Activated CD4-positive, alpha-beta T cell treated with anti-CD3 and anti-CD28 coated beads, Interleukin-2, amount 50 U/mL, for 1 hour (primary cell): ENCODE results near the gene NFE2L1.
A peak's percentile ranks its signal among the peaks of the same experiment; 100 is the strongest.
"Not testable (repeated sequence)": the region's sequence is repeated elsewhere in the genome, so short reads cannot be mapped to it uniquely, and the experiment has no call there.

ENCODE experiments used
- DNase-seq: peaks from one replicate; pipeline ENCODE4 v3.0.0-alpha.2; 2020

NFE2L1 gene, protein sequence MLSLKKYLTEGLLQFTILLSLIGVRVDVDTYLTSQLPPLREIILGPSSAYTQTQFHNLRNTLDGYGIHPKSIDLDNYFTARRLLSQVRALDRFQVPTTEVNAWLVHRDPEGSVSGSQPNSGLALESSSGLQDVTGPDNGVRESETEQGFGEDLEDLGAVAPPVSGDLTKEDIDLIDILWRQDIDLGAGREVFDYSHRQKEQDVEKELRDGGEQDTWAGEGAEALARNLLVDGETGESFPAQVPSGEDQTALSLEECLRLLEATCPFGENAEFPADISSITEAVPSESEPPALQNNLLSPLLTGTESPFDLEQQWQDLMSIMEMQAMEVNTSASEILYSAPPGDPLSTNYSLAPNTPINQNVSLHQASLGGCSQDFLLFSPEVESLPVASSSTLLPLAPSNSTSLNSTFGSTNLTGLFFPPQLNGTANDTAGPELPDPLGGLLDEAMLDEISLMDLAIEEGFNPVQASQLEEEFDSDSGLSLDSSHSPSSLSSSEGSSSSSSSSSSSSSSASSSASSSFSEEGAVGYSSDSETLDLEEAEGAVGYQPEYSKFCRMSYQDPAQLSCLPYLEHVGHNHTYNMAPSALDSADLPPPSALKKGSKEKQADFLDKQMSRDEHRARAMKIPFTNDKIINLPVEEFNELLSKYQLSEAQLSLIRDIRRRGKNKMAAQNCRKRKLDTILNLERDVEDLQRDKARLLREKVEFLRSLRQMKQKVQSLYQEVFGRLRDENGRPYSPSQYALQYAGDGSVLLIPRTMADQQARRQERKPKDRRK

DNA sequence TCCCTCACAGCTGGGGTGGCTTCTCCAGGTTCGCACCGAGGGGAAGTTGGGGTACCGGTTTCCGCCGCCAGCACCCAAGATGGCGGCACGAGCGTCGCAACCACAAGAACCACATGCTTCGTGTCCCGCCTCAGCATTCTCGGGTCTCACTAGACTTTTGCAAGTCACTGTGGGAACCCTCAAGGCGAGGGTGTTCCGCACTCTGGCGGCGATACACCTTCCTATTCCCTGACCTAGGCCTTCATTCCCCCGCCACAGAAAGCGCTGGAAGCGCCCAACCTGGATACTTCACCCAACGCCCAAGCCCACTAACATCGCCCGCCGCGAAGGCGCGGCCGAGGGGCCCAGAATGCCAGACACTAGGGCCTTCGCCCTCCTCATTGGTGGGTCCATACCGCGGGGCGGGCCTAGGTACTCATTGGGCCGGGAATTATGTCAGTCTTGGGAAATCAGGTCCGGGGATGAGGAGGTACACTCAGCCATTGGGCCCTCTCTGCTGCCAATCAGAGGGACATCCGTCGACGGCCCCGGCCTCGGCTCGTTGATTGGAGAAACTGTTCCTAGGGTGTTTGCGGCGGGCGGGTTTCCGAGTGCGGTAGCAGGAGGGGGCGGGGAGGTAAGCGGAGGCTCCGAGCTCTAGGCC, at the start of gene NFE2L1:
NFE2L1 (plus strand) TSS at position 619 of the 643 bp plus-strand sequence. CDS start 2,760 bp downstream, outside the sequence.
- DNase-seq: peak; percentile 96

DNA sequence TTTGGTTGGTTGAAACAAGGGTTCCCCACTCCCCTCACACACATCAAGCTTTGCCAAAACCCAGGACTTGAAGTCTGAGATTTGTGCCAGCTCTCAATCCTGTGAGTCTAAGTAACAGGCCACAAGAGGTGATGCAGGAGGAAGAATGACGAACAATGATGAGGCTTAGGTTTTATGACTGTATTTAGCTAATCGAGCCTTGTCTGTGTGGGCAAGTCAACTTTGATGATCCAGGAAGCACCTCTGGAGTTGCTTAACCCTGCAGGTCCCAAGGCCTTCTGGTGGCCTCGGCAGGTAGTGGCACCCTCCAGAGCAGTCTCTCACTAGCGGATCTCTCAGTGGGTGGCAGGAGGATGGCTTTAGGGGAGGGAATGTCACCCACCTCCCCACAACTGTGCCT, 48.6 kb upstream of the NFE2L1 start:
- DNase-seq: no peak

DNA sequence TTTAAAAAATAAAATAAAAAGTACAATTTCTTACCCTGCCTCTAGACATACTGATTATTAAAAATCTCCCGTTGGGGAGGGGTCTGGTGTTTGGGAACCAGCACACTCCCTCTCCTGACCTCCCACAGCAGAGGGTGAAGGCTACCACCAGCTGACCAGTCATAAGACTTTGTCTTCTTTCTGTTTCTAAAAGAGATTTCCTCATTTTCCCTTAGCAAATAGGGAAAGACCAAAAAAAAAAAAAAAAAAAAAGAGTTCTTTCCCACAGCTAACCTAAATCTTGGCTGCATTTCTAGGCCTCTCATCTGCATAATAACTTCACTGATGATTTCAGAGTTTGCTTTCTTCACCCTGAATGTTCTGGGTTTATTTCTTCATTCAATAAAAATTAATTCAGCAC, 47.0 kb upstream of the NFE2L1 start:
- DNase-seq: no peak

DNA sequence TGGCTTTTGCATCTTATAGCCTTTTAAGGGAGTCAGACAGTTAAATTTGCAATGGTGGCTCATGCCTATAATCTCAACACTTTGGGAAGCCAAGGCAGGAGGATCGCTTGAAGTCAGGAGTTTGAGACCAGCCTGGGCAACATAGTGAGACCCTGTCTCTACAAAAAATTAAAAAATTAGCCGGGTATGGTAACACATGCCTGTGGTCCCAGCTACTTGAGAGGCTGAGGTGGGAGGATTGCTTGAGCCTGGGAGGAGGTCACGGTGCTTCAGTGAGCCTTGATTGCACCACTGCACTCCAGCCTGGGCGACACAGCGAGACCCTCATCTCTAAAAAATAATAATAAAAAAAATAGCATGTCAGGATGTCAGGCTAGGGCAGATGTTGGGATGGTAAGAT, 46.5 kb upstream of the NFE2L1 start:
- DNase-seq: not testable (repeated sequence)

DNA sequence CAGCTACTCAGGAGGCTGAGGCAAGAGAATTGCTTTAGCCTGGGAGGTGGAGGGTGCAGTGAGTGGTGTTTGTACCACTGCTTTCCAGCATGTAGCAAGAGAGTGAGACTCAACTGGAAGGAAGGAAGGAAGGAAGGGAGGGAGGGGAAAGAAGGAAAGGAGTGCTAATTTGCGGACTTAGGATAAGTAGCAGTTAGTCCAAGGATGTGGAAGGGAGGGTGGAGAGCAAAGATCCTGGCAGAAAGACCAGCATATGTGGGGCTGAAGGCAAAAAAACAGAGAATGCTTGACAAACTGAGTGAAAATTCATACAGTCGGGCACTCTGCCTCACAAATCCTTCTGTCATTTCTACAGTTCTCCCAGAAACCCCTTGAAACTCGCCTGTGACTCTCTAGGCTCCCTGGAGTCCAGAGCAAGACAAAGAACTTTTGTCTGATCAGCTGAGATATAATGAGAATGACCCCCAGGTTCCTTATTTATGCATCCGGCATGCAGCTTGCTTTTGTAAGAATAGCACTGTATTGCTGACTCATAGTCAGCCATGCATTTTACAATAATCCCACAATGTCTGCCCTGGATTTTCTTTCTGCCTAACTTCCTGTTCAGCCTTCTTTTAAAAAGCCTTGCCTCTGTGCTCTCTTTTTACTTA, 45.8 kb upstream of the NFE2L1 start:
- no peak for DNase-seq

DNA sequence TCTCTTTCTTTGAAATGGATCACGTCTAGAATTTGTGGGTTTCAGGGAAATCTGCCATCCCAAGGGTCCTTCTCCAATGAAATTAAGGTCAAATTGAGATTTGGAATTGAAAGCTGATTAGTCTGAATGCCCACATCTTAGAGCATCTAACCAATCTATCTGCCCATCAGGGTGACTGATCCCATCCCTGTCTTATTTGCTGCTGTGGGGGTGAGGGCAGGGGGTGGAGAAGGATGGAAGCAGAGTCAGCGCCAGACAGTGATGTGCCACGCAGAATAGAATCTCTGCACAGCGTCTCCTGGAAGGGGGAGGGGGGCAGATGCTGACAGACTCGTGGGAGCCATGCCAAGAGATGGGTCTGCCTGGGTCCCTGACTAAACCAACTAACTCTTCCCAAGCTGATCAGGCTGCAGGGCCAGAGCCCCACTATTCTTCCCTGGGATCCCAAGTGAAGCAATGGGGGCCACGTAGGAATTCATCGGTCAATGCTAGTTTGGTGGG, 45.2 kb upstream of the NFE2L1 start:
- DNase-seq: no peak

DNA sequence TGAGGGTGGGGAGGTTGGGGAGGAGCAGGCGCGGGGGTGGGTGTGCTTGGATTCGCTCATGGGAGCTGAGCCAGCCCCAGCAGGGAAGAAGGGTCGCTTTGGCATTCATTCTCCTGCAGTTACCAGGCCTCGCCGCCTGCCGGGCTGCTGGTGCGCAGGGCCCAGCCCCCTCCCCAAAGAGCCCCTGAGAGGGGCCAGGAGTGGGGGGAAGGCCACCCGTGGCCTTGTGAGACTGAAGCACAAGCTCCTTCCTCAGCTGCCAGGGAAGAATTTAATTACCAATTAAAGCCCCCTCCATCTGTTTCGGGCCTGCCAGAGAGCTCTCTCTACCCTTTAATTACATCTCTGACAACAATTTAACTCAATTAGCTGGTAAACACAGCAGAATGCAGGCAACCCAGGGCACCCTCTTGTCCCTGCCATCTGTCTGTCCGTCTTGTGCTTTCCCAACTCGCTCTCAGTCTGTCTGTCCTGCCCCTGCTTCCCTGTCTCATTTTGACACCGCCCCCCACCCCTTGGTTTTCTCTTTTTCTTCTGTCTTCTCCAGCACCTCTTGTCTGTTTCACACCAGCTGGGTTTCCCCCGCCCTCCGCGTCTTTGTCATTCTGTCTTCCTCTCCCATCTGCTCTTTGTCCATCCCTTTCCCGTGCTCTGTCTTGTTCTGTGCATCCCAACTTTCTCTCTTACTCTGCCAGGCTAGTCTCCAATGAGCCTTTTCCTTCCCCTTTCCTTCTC, 44.6 kb upstream of the NFE2L1 start:
- DNase-seq: no peak

DNA sequence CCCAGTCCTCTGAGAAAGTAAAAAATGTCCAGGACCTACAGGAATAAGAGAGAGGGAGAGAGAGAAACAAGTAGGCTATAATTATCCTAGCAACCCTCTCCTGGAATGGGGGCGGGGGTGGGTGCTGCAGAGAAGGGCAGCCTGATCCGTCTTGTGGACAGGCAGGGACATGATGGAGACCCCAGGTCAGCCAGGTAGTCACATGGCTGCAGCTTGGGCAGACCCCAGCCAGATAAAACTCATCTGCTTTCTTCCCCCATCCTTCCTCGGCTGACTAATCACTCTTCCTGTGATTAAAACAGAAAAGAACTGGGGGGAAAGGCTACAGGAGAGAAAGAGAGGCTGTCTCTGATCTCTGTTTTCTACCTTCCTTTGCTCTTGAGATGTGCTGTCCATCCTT, 43.2 kb upstream of the NFE2L1 start:
- no peak for DNase-seq

DNA sequence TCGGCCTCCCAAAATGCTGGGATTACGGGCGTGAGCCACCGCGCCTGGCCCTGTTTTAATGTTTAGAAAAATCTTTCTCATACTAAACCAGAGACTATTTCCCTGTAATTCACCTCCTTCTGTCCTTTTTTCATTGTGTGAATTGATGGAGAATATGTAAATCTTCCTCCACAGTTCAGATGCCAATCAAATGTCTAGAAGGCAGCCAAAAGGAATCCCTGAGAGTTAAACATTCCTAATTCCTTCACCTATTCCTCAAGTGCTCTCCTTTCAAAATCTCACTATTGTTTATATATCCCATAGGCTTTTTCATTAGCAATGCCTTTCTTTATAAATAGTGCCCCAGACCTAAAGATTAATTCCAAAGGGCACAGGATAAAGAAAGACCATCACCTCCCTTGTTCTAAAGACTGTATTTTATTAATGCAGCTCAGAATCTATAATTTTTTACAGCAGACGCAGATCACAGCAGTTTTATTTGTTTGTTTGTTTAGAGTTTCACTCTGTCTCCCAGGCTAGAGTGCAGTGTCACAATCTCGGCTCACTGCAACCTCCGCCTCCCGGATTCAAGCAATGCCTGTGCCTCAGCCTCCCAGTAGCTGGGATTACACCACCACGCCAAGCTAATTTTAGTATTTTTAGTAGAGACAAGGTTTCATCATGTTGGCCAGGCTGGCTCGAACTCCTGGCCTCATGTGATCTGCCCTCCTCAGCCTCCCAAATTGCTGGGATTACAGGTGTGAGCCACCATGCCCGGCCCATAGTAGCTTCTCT, 41.0 kb upstream of the NFE2L1 start:
- DNase-seq: no peak

DNA sequence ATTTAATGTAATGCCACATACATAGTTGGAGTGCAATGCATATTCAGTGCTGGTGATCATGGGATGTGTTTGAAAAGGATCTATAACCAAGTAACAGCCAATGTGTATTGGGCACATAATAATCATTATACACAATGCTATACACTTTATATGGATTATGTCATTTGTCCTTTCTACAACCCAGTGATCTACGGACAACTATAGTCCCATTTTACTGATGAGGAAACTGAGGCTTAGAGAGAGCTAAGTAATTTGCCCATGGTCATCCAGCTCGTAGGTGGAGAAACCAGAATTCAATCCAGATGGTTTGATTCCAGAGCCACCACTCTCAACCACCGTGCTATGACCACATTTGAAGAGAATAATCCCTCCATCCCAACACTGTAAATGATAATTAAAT, 38.0 kb upstream of the NFE2L1 start:
- no peak for DNase-seq

DNA sequence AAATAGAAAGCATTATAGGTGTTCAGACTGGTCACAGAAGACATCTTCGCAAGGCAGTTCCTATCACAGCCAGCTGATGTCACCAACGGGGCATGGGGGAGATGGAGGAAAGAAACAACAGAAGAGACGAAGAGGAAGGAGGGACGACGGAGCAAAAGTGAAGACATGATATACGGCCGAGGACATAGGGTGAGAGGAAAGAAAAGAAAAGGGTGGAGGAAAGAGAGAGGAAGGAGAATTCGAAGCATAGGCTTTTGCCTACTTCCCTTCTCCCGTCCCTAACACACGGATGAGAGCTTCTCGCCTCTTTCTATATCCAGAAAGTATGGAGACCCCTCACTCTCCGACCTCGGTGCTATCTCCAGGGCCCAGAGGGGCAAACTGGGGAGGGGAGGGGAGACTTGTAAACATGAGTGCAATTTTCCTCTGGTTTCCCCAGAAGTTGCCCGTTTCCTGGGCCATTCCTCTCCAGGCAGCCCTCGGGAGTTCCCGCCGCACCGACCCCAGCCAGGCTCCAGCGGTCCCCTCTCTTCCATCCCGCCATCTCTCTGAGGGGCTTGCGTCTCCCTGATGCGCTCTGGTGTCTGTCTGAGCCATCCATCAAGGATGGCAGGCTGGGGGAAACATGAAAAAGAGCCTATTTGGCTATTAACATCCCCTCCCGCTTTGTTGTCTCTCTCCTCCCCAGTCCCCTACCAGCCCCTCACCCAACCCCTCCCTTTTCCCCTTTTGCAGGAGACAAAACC, 36.6 kb upstream of the NFE2L1 start:
- peak; percentile 42 for DNase-seq

DNA sequence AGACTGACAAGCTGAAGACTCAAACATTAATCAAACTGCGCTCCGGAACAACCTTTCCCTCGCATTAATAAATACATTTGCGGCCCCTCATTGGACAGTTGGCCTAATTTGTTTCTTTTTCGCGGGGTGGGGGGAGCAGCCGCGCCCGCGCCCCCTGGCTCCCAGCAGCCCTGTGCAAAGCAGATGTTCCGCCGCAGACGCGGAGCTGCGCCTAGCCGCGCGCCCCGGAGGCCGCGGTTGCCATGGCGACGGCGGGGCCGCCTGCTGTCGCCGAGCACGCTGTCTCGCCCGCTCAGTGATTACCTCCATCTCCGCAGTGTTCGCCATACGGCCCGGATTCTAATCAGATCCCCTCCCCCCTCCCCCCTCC, 36.0 kb upstream of the NFE2L1 start:
- peak; percentile 64 for DNase-seq

DNA sequence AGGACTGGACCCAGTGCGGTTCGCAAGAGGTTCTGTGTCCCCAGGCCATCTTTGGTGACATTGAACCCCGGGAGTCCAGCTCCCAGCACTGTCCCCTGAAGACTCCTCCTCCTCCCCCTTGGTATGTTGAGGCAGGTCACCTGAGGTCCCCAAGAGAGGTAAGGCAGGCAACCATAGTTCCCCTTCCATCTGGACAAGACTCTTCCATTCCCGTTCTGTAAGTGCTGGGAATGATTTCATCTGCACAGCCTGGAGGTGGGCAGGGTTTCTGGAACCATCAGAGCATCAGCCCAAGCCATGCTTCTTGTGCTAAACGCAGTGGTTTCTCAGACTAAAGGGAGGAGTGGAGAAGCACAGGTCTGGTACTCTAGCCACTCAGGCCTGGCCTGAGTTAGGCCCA, 35.5 kb upstream of the NFE2L1 start:
- DNase-seq: no peak

DNA sequence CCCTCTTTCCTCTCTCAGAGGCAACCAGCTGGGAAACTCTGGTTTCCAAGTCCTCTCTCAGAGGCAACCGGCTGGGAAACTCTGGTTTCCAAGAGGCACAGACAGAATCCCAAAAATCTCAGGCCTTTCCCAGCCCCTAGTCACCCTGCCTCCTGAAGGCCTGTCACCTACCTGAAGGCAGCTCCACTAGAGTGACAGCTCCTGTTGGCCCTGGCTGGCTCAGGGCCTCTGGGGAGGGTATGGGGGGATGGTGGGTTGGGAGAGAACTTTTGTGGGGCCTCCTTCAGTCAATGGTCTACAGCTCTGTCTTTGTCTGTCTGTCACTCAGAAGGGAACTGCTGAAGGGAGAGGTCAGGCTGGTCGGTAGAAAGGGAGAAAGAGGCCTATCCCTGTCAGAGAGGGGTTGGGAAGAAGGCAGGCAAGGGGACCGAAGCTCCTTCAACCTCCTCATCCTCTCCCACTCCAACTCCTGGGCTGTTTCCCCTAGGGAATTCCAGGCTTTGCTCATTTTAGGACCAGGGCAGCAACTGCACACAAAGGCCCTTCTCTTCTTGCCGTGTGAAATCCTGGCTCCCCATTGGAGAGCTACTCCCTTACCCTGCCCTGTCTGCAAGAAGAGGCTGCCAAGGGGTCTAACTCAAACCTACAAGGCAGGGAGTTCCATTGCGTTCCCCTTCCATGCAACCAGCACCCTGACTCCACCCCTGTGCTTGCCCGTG, 34.1 kb upstream of the NFE2L1 start:
- no peak for DNase-seq

DNA sequence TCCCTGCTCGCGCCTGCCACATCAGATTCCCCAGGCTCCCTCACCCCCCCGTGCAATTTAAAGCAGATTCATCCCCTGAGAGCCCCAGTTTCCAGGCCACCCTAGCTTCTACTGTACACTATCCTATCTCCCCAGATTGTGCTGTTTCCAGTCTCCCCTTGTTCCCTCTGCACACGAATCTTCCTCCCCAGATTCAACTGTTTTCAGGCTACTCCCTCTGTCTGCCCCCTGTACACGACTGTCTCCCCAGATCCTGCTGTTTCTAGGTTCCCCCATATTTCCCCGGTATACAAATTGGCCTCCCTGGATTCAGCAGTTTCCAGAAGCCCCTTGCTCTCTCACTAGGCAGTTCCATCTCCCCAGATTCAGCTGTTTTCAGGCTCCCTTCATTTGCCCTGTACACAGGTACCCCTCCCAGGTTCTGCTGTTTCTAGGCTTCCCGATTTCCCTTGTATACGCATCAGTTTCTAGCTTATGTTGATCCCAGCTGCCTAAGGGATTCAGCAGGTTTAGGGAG, 33.5 kb upstream of the NFE2L1 start:
- no peak for DNase-seq

DNA sequence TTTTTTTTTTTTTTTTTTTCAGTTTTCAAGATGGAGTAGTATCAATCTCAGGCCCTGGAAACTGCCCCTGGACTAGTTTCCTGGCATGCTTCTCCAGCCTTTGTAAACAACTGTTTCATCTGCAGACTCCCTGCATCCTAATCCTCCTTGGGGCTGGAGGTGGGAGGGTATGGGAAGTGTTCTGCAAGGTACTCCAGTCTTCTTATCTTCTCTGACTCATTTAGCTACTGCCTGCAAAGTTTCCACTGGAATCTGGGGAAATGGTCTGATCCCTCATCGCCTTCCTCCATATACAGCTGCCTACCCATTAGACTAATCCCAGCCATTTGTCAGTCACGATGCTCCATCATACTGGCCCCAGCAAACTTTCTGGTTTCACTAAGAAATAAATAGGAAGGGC, 32.0 kb upstream of the NFE2L1 start:
- DNase-seq: no peak

DNA sequence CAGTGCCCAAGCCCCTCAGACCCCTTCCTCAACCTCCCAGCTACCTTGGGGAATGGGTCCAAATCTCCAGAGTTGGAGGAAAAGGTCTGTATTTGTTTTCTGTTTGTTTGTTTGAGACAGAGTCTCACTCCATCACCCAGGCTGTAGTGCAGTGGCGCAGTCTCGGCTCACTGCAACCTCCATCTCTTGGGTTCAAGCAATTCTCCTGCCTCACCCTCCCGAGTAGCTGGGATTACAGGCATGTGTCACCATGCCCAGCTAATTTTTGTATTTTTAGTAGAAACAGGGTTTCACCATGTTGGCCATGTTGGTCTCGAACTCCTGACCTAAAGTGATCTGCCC, 30.4 kb upstream of the NFE2L1 start:
- not testable (repeated sequence) for DNase-seq

DNA sequence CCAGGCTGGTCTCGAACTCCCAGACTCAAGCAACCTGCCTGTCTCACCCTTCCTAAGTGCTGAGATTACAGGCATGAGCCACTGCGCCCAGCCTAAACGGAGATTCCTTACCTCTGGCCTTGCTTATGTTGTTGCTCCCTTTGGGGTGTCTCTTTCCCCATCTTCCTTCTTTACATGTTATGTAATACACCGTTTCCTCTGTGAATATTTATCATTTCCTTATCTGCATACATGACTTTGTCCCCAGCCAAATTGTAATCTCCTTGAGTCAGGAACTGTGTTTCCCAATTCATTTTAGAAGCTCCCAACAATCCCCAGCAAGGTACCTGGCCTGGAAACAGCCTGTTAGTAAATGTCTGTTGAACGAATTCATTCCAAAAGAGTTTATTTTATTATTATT, 26.2 kb upstream of the NFE2L1 start:
- DNase-seq: no peak

DNA sequence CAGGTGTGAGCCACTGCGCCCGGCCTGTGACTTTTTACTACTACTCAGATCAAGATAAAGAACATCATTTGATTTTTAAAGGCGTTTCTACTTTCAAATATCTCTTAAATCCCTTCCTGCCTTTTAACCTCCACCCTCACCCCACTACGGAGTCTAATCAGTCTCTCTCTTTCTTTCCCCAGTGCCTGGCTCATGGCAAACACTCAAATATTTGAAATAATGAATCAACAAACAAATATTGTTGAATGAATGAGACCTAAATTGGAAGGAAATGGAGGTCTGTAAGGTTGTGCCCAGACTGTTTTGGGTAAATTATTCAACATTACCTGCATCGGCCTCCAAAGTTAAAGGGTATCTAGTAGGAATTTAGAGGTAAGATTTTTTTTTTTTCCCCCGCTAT, 25.3 kb upstream of the NFE2L1 start:
- DNase-seq: no peak
